Ascending aorta (tissue), 2 donors: Measurements from ENCODE around the gene HOXA1. TPM values are rescaled to one million over a fixed set of nuclear protein-coding genes. Genes with fewer than 3 reads are reported as not detected.

Experiments
- DNase-seq, 2 donors: peaks; one replicate each; pipeline ENCODE4 v3.0.0-alpha.2; 2019; ENCODE audit warnings: low spot score in 2 of 2
- H3K27ac ChIP-seq, 2 donors: fragments of 200-600 bp; sonication (generic); one replicate each; pipeline ENCODE4 v1.5.1; 2016 to 2017; ENCODE audit warnings: mild to moderate bottlenecking in 1 of 2
- H3K27me3 ChIP-seq: fragments of 200-600 bp; sonication (generic); one replicate; pipeline ENCODE4 v1.5.1; 2017
- H3K36me3 ChIP-seq, 2 donors: fragments of 200-600 bp; sonication (generic); one replicate each; pipeline ENCODE4 v1.5.1; 2016
- H3K4me1 ChIP-seq, 2 donors: fragments of 200-600 bp; sonication (generic); one replicate each; pipeline ENCODE4 v1.5.1; 2016 to 2017; ENCODE audit warnings: mild to moderate bottlenecking in 1 of 2
- H3K4me3 ChIP-seq, 2 donors: fragments of 200-600 bp; sonication (generic); one replicate each; pipeline ENCODE4 v1.5.1; 2016 to 2017; ENCODE audit warnings: mild to moderate bottlenecking in 1 of 2
- H3K9me3 ChIP-seq, 2 donors: fragments of 200-600 bp; sonication (generic); one replicate each; pipeline ENCODE4 v1.5.1; 2016
- CTCF ChIP-seq, 3 experiments: fragments of 200-600 bp in 2 of 3; fragments of 450-650 bp in 1 of 3; sonication (generic) in 2 of 3; IDR thresholded peaks; one replicate each; pipeline ENCODE4 v1.5.1; 2016 to 2019; ENCODE audit warnings: antibody characterized with exemption in 3 of 3, mild to moderate bottlenecking in 1 of 3, moderate library complexity in 1 of 3
- intact Hi-C: fragments of 100-400 bp; cut with DNase I; formaldehyde crosslinking; loops from one replicate; pipeline ENCODE4 v1.15.1; 2023
- total RNA-seq: library from RNA; depleted of rRNA; stranded (reverse); fragments of >200 nt; gene quantifications from one replicate; pipeline ENCODE4 v1.1.0, GENCODE V29; 2016

HOXA1 gene
- total RNA-seq, 1 donor from 2014 or later = not detected

GRCh38 chr7:27134392-27134791 lies 38.6 kb upstream of the HOXA1 start:
- Histone ChIP-seq H3K9me3 (no peaks in the 10 kb centered on the region), H3K27me3 (no peaks in the 10 kb centered on the region), H3K4me3 (no peak overlapping the region), H3K36me3 (no peaks in the 10 kb centered on the region), H3K27ac (peak overlapping the region in 1 of 2 donors; percentile 21), H3K4me1 (peaks cover 0 to 6% of the 10 kb centered on the region in 2 donors)
- no peak for DNase-seq
- intact Hi-C loops = loop anchor here (5.0 kb wide), 1 partner anchor 102 kb away; no protein-coding TSS in a partner anchor
- no peak for TF ChIP-seq CTCF (IDR thresholded peaks at IDR 0.05)

- H3K4me1 ChIP-seq = peaks cover 0 to 8% of the 10 kb centered on the region in 2 donors
- TF ChIP-seq CTCF (IDR thresholded peaks at IDR 0.05) = no peak
- DNase-seq = no peak
- H3K9me3 ChIP-seq = no peaks in the 10 kb centered on the region
- H3K36me3 ChIP-seq = no peaks in the 10 kb centered on the region
- H3K4me3 ChIP-seq = no peak overlapping the region
- no peaks in the 10 kb centered on the region for H3K27me3 ChIP-seq
- H3K27ac ChIP-seq = peak overlapping the region in 1 of 2 donors; percentile 21
- intact Hi-C loops = loop anchor here (5.0 kb wide), 1 partner anchor 101 kb away; no protein-coding TSS in a partner anchor
Measured at GRCh38 chr7:27133409-27134231, 37.8 kb upstream of the HOXA1 start.

- Histone ChIP-seq H3K4me1 (peaks cover 0 to 8% of the 10 kb centered on the region in 2 donors), H3K27me3 (no peaks in the 10 kb centered on the region), H3K4me3 (no peak overlapping the region), H3K36me3 (no peaks in the 10 kb centered on the region), H3K9me3 (no peaks in the 10 kb centered on the region), H3K27ac (no peak overlapping the region)
- intact Hi-C loops = loop anchor here (5.0 kb wide), 1 partner anchor 101 kb away; no protein-coding TSS in a partner anchor
- TF ChIP-seq CTCF (IDR thresholded peaks at IDR 0.05) = no peak
- DNase-seq = no peak
Measured at GRCh38 chr7:27132978-27133377, 37.2 kb upstream of the HOXA1 start.

GRCh38 chr7:27132214-27132613 lies 36.4 kb upstream of the HOXA1 start:
- H3K36me3 ChIP-seq = no peaks in the 10 kb centered on the region
- intact Hi-C loops = loop anchor here (5.0 kb wide), 1 partner anchor 100 kb away; no protein-coding TSS in a partner anchor
- H3K27ac ChIP-seq = no peak overlapping the region
- no peaks in the 10 kb centered on the region for H3K27me3 ChIP-seq
- no peak for DNase-seq
- H3K4me3 ChIP-seq = no peak overlapping the region
- peaks cover 0 to 8% of the 10 kb centered on the region in 2 donors for H3K4me1 ChIP-seq
- TF ChIP-seq CTCF (IDR thresholded peaks at IDR 0.05) = no peak
- no peaks in the 10 kb centered on the region for H3K9me3 ChIP-seq

GRCh38 chr7:27131390-27131819 lies 35.6 kb upstream of the HOXA1 start:
- peak in 1 of 2 donors; percentile 22 for DNase-seq
- Histone ChIP-seq H3K36me3 (no peaks in the 10 kb centered on the region), H3K9me3 (no peaks in the 10 kb centered on the region), H3K27ac (peak overlapping the region; percentile 82 to 83), H3K4me1 (peaks cover 0 to 5% of the 10 kb centered on the region in 2 donors), H3K4me3 (peak overlapping the region; percentile 87), H3K27me3 (no peaks in the 10 kb centered on the region)
- intact Hi-C loops = loop anchor here (2.0 to 5.0 kb wide), 3 partner anchors 17 to 99 kb away; no protein-coding TSS in a partner anchor
- no peak for TF ChIP-seq CTCF (IDR thresholded peaks at IDR 0.05)
